Measurements from ENCODE around the gene ZNF680.
A peak's percentile ranks its signal among the peaks of the same experiment; 100 is the strongest.
"Not testable (repeated sequence)": the region's sequence is repeated elsewhere in the genome, so short reads cannot be mapped to it uniquely, and the experiment has no call there.

The ZNF680 gene

GRCh38 chr7:64562626-64563278 lies at the start of gene ZNF680:
Gene ZNF680 (minus strand): TSS chr7:64563071. CDS start chr7:64562954, 117 bp downstream.
- peak; percentile 97 to 98 for DNase-seq

GRCh38 chr7:64612452-64612851 lies 49.6 kb upstream of the ZNF680 start:
- no peak for DNase-seq

GRCh38 chr7:64611717-64612116 lies 48.8 kb upstream of the ZNF680 start:
- DNase-seq: no peak

GRCh38 chr7:64610997-64611396 lies 48.1 kb upstream of the ZNF680 start:
- DNase-seq: no peak

GRCh38 chr7:64608116-64608910 lies 45.4 kb upstream of the ZNF680 start:
- no peak for DNase-seq

- no peak for DNase-seq
These were observed 43.5 kb upstream of the ZNF680 start for GRCh38 chr7:64606385-64606784.

GRCh38 chr7:64603271-64603670 lies 40.4 kb upstream of the ZNF680 start:
- DNase-seq: no peak

GRCh38 chr7:64602518-64602917 lies 39.6 kb upstream of the ZNF680 start:
- no peak for DNase-seq

- DNase-seq: no peak
These were observed 39.2 kb upstream of the ZNF680 start for GRCh38 chr7:64602086-64602485.

GRCh38 chr7:64599359-64599758 lies 36.5 kb upstream of the ZNF680 start:
- no peak for DNase-seq

GRCh38 chr7:64590971-64591370 lies 28.1 kb upstream of the ZNF680 start:
- no peak for DNase-seq

GRCh38 chr7:64581926-64582894 lies 19.3 kb upstream of the ZNF680 start:
- no peak for DNase-seq

- DNase-seq: no peak
These were observed 18.5 kb upstream of the ZNF680 start for GRCh38 chr7:64581391-64581790.

GRCh38 chr7:64574540-64575099 lies 11.7 kb upstream of the ZNF680 start:
- no peak for DNase-seq

- not testable (repeated sequence) for DNase-seq
These were observed 7.4 kb upstream of the ZNF680 start for GRCh38 chr7:64570284-64570605.

GRCh38 chr7:64569372-64570283 lies 6.8 kb upstream of the ZNF680 start:
- not testable (repeated sequence) for DNase-seq

- no peak for DNase-seq
These were observed 630 bp downstream of the ZNF680 start for GRCh38 chr7:64562256-64562625.

- no peak for DNase-seq
These were observed 3.7 kb downstream of the ZNF680 start for GRCh38 chr7:64559206-64559605.

GRCh38 chr7:64558781-64559180 lies 4.1 kb downstream of the ZNF680 start:
- DNase-seq: no peak

- no peak for DNase-seq
These were observed 4.6 kb downstream of the ZNF680 start for GRCh38 chr7:64558323-64558705.

GRCh38 chr7:64557601-64558322 lies 5.1 kb downstream of the ZNF680 start:
- no peak for DNase-seq

Data from SHP77 (cell line).